HG03342 (cell line): Measurements from ENCODE around the gene HOATZ.

Source experiments
- ATAC-seq: cut with Tn5 transposase; IDR thresholded peaks from one replicate; pipeline ENCODE4 v1.9.1; 2021; ENCODE audit warnings: mild to moderate bottlenecking, moderate library complexity; ENCODE audit not compliant: unreplicated experiment

Gene HOATZ

GRCh38 chr11:111521135-111521534, 6.6 kb downstream of the HOATZ start:
- no peak for ATAC-seq

- ATAC-seq, result no peak
These were observed 7.8 kb downstream of the HOATZ start for GRCh38 chr11:111522426-111522825.

GRCh38 chr11:111523343-111523742, 8.8 kb downstream of the HOATZ start:
- no peak for ATAC-seq

GRCh38 chr11:111524056-111524455, 9.5 kb downstream of the HOATZ start:
- no peak for ATAC-seq

GRCh38 chr11:111525456-111525855, 10.9 kb downstream of the HOATZ start:
- ATAC-seq, result no peak

- no peak for ATAC-seq
These were observed 11.9 kb downstream of the HOATZ start for GRCh38 chr11:111526501-111526900.

- no peak for ATAC-seq
These were observed 12.7 kb downstream of the HOATZ start for GRCh38 chr11:111527279-111527678.

- ATAC-seq, result no peak
These were observed 14.0 kb downstream of the HOATZ start for GRCh38 chr11:111528557-111528956.

- no peak for ATAC-seq
These were observed 15.5 kb downstream of the HOATZ start for GRCh38 chr11:111530091-111530490.

GRCh38 chr11:111531136-111531535, 16.6 kb downstream of the HOATZ start:
- ATAC-seq, result no peak

- peak; percentile 69 for ATAC-seq
These were observed 17.2 kb downstream of the HOATZ start for GRCh38 chr11:111531687-111532364.

- ATAC-seq, result no peak
These were observed 17.8 kb downstream of the HOATZ start for GRCh38 chr11:111532365-111532709.

GRCh38 chr11:111535281-111535680, 20.7 kb downstream of the HOATZ start:
- ATAC-seq, result no peak

- no peak for ATAC-seq
These were observed 22.8 kb downstream of the HOATZ start for GRCh38 chr11:111537336-111537860.

- ATAC-seq, result no peak
These were observed 24.0 kb downstream of the HOATZ start for GRCh38 chr11:111538407-111539114.

GRCh38 chr11:111539426-111540113, 25.0 kb downstream of the HOATZ start:
- no peak for ATAC-seq

- no peak for ATAC-seq
These were observed 25.7 kb downstream of the HOATZ start, which contains the start of gene LAYN for GRCh38 chr11:111540114-111540936. Gene LAYN (plus strand): TSS chr11:111540720. CDS start chr11:111540844, 124 bp downstream.

GRCh38 chr11:111540937-111541253, 26.3 kb downstream of the HOATZ start:
- ATAC-seq, result no peak

GRCh38 chr11:111541254-111542061, 26.9 kb downstream of the HOATZ start:
- no peak for ATAC-seq

GRCh38 chr11:111542606-111543275, 28.2 kb downstream of the HOATZ start:
- no peak for ATAC-seq
